ENCODE data around the gene GLT8D2.
A peak's percentile ranks its signal among the peaks of the same experiment; 100 is the strongest.

Gene GLT8D2

DNA sequence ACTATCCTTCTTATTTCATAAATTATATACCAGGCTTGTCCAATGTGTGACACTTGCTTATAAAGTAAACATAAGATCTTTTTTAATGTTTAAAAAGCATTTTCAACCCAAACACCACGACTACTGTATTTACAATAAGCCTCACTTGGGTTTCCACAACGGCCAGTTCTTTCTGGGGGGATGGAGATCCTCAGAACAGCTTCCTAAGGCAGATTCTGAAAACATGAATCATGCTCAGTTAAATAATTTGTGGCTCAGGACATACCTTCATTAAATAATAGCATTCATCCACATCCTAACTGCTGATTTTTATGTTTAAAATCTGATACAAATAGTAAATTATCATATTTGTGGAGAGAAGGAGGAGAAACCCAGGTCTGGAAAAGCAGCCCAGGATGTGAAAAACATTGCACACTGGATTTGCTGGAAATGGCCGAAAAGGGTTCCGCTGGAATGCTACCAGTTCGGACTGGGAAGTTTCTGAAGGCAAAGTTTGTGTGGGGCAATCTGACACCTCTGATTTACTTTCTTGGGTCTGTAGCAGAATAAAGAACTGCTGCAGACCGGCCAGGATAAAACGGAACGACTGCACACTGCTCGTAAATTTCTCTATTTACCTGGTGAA, 597 bp downstream of the GLT8D2 start:
- peak; percentile 71 for ATAC-seq
- TF ChIP-seq, protein P1, sequence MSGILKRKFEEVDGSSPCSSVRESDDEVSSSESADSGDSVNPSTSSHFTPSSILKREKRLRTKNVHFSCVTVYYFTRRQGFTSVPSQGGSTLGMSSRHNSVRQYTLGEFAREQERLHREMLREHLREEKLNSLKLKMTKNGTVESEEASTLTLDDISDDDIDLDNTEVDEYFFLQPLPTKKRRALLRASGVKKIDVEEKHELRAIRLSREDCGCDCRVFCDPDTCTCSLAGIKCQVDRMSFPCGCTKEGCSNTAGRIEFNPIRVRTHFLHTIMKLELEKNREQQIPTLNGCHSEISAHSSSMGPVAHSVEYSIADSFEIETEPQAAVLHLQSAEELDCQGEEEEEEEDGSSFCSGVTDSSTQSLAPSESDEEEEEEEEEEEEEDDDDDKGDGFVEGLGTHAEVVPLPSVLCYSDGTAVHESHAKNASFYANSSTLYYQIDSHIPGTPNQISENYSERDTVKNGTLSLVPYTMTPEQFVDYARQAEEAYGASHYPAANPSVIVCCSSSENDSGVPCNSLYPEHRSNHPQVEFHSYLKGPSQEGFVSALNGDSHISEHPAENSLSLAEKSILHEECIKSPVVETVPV (CRISPR knock-in tag; IDR thresholded peaks at IDR 0.05): no peak
- no peak for TF ChIP-seq ARNTL (CRISPR knock-in tag; IDR thresholded peaks at IDR 0.05; ENCODE audit: borderline replicate concordance, low read depth)
- TF ChIP-seq, protein P2, sequence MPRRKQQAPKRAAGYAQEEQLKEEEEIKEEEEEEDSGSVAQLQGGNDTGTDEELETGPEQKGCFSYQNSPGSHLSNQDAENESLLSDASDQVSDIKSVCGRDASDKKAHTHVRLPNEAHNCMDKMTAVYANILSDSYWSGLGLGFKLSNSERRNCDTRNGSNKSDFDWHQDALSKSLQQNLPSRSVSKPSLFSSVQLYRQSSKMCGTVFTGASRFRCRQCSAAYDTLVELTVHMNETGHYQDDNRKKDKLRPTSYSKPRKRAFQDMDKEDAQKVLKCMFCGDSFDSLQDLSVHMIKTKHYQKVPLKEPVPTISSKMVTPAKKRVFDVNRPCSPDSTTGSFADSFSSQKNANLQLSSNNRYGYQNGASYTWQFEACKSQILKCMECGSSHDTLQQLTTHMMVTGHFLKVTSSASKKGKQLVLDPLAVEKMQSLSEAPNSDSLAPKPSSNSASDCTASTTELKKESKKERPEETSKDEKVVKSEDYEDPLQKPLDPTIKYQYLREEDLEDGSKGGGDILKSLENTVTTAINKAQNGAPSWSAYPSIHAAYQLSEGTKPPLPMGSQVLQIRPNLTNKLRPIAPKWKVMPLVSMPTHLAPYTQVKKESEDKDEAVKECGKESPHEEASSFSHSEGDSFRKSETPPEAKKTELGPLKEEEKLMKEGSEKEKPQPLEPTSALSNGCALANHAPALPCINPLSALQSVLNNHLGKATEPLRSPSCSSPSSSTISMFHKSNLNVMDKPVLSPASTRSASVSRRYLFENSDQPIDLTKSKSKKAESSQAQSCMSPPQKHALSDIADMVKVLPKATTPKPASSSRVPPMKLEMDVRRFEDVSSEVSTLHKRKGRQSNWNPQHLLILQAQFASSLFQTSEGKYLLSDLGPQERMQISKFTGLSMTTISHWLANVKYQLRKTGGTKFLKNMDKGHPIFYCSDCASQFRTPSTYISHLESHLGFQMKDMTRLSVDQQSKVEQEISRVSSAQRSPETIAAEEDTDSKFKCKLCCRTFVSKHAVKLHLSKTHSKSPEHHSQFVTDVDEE (CRISPR knock-in tag; IDR thresholded peaks at IDR 0.05): no peak
- TF ChIP-seq, protein P3, sequence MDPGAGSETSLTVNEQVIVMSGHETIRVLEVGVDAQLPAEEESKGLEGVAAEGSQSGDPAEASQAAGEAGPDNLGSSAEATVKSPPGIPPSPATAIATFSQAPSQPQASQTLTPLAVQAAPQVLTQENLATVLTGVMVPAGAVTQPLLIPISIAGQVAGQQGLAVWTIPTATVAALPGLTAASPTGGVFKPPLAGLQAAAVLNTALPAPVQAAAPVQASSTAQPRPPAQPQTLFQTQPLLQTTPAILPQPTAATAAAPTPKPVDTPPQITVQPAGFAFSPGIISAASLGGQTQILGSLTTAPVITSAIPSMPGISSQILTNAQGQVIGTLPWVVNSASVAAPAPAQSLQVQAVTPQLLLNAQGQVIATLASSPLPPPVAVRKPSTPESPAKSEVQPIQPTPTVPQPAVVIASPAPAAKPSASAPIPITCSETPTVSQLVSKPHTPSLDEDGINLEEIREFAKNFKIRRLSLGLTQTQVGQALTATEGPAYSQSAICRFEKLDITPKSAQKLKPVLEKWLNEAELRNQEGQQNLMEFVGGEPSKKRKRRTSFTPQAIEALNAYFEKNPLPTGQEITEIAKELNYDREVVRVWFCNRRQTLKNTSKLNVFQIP (CRISPR knock-in tag; IDR thresholded peaks at IDR 0.05; ENCODE audit: borderline replicate concordance, low read depth): no peak
- no peak for TF ChIP-seq RARB (CRISPR knock-in tag; IDR thresholded peaks at IDR 0.05)
- TF ChIP-seq ESRRG (CRISPR knock-in tag; IDR thresholded peaks at IDR 0.05): no peak
- TF ChIP-seq PPARA (CRISPR knock-in tag; IDR thresholded peaks at IDR 0.05; ENCODE audit: borderline replicate concordance): no peak
- TF ChIP-seq BACH2 (CRISPR knock-in tag; IDR thresholded peaks at IDR 0.05; ENCODE audit: borderline replicate concordance): no peak
- TF ChIP-seq OSR1 (CRISPR knock-in tag; IDR thresholded peaks at IDR 0.05): no peak
- no peak for TF ChIP-seq ZNF565 (CRISPR knock-in tag; conservative IDR thresholded peaks at IDR 0.05; ENCODE audit: low read depth)
- TF ChIP-seq ZC3H10 (CRISPR knock-in tag; IDR thresholded peaks at IDR 0.05): no peak
- TF ChIP-seq ISL1 (CRISPR knock-in tag; IDR thresholded peaks at IDR 0.05): no peak

DNA sequence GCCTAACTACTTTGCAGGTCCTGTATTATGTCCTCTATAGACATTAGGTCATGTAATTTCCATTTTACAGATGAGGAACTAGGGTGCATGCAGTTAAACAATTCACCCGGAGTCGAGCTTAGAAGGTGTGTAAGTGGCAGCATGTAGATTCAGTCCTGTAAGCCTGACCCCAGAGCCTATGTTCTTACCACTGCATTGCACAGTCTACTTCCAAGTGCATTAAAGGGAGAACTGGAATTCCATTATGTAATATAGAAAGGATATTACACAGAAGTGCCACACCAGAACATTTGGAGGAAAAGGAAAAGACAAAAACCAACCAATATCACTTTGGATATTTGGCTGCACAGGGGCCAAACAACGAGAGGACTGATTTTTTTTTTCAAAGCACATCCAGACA, 1.2 kb downstream of the GLT8D2 start:
- ATAC-seq: peak; percentile 18; the same call in 2 of the 3 replicates
- no peak for TF ChIP-seq TCF4 (CRISPR knock-in tag; IDR thresholded peaks at IDR 0.05; ENCODE audit: borderline replicate concordance)
- TF ChIP-seq ZC3H10 (CRISPR knock-in tag; IDR thresholded peaks at IDR 0.05): no peak
- TF ChIP-seq ZNF8 (CRISPR knock-in tag; IDR thresholded peaks at IDR 0.05): no peak
- no peak for TF ChIP-seq BACH2 (CRISPR knock-in tag; IDR thresholded peaks at IDR 0.05; ENCODE audit: borderline replicate concordance)
- TF ChIP-seq CSDC2 (CRISPR knock-in tag; IDR thresholded peaks at IDR 0.05): no peak
- TF ChIP-seq ESRRG (CRISPR knock-in tag; IDR thresholded peaks at IDR 0.05): no peak
- TF ChIP-seq ZNF70 (CRISPR knock-in tag; IDR thresholded peaks at IDR 0.05): no peak
- TF ChIP-seq TOX (CRISPR knock-in tag; IDR thresholded peaks at IDR 0.05; ENCODE audit: borderline replicate concordance): no peak
- no peak for TF ChIP-seq SNAI2 (CRISPR knock-in tag; IDR thresholded peaks at IDR 0.05)

DNA sequence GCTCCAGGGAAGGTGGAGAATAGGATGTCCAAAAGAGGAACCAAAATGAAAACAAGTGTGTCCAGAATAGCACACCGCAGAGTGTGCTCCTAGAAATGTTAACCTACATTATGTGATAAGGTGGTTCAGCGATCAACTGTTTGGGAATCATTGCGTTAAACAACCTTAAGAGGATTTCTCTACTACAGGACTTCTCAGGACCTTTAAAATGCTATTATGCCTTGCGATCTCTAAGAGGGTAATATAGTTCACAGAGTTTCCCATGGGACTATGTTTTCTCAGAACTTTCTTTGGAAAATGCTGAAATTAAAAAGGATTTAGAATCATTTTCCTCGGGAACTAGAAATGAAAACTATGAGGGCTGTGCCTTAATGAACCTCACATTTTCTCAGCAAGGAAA, 1.8 kb downstream of the GLT8D2 start:
- TF ChIP-seq OSR1 (CRISPR knock-in tag; IDR thresholded peaks at IDR 0.05): no peak
- TF ChIP-seq, protein P3 (CRISPR knock-in tag; IDR thresholded peaks at IDR 0.05; ENCODE audit: borderline replicate concordance, low read depth): no peak
- TF ChIP-seq ZC3H10 (CRISPR knock-in tag; IDR thresholded peaks at IDR 0.05): no peak
- TF ChIP-seq ISL1 (CRISPR knock-in tag; IDR thresholded peaks at IDR 0.05): no peak
- TF ChIP-seq BACH2 (CRISPR knock-in tag; IDR thresholded peaks at IDR 0.05; ENCODE audit: borderline replicate concordance): no peak
- no peak for TF ChIP-seq TOX (CRISPR knock-in tag; IDR thresholded peaks at IDR 0.05; ENCODE audit: borderline replicate concordance)

DNA sequence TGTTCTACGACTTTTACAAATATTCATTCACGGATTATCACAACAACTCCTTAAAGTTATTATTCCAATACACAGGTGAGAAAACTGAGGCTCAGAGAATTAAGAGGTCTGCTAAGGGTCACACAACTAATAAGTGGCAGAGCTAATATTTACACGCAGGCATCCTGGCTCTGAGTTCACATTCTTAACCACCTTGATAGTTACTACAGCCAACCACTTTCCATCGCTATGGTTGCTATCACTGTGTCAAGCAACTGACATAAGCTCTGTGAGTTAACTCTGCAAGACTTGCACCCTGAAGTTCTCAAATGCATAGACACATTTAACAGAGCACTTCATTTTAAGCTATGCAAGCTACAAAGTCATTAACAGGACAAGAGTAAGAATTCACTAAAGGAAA, 3.7 kb downstream of the GLT8D2 start:
- no peak for ATAC-seq
- TF ChIP-seq GLIS3 (CRISPR knock-in tag; IDR thresholded peaks at IDR 0.05) (no peak), ZNF565 (CRISPR knock-in tag; conservative IDR thresholded peaks at IDR 0.05; ENCODE audit: low read depth) (no peak), ZNF70 (CRISPR knock-in tag; IDR thresholded peaks at IDR 0.05) (no peak), ARNTL (CRISPR knock-in tag; IDR thresholded peaks at IDR 0.05; ENCODE audit: borderline replicate concordance, low read depth) (no peak), ESRRG (CRISPR knock-in tag; IDR thresholded peaks at IDR 0.05) (no peak), RARB (CRISPR knock-in tag; IDR thresholded peaks at IDR 0.05) (no peak)
- TF ChIP-seq, protein P2 (CRISPR knock-in tag; IDR thresholded peaks at IDR 0.05): no peak
- TF ChIP-seq, protein P4, sequence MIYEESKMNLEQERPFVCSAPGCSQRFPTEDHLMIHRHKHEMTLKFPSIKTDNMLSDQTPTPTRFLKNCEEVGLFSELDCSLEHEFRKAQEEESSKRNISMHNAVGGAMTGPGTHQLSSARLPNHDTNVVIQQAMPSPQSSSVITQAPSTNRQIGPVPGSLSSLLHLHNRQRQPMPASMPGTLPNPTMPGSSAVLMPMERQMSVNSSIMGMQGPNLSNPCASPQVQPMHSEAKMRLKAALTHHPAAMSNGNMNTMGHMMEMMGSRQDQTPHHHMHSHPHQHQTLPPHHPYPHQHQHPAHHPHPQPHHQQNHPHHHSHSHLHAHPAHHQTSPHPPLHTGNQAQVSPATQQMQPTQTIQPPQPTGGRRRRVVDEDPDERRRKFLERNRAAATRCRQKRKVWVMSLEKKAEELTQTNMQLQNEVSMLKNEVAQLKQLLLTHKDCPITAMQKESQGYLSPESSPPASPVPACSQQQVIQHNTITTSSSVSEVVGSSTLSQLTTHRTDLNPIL (CRISPR knock-in tag; IDR thresholded peaks at IDR 0.05; ENCODE audit: low read depth): no peak
- TF ChIP-seq, protein P5, sequence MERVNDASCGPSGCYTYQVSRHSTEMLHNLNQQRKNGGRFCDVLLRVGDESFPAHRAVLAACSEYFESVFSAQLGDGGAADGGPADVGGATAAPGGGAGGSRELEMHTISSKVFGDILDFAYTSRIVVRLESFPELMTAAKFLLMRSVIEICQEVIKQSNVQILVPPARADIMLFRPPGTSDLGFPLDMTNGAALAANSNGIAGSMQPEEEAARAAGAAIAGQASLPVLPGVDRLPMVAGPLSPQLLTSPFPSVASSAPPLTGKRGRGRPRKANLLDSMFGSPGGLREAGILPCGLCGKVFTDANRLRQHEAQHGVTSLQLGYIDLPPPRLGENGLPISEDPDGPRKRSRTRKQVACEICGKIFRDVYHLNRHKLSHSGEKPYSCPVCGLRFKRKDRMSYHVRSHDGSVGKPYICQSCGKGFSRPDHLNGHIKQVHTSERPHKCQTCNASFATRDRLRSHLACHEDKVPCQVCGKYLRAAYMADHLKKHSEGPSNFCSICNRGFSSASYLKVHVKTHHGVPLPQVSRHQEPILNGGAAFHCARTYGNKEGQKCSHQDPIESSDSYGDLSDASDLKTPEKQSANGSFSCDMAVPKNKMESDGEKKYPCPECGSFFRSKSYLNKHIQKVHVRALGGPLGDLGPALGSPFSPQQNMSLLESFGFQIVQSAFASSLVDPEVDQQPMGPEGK (CRISPR knock-in tag; IDR thresholded peaks at IDR 0.05; ENCODE audit: borderline replicate concordance): no peak

More for the DNA sequence above, 1.8 kb downstream of the GLT8D2 start:
- ATAC-seq: no peak

Measured in SK-N-SH treated with all-trans-retinoic acid at 6 μM for 48 hours (cell line).